ENCODE results near the gene PRKAG1. TPM values are rescaled to one million over a fixed set of nuclear protein-coding genes. Genes with fewer than 3 reads are reported as not detected.

PRKAG1 gene
- total RNA-seq, 1 experiment from 2014 or later, result 41.6 TPM

DNA sequence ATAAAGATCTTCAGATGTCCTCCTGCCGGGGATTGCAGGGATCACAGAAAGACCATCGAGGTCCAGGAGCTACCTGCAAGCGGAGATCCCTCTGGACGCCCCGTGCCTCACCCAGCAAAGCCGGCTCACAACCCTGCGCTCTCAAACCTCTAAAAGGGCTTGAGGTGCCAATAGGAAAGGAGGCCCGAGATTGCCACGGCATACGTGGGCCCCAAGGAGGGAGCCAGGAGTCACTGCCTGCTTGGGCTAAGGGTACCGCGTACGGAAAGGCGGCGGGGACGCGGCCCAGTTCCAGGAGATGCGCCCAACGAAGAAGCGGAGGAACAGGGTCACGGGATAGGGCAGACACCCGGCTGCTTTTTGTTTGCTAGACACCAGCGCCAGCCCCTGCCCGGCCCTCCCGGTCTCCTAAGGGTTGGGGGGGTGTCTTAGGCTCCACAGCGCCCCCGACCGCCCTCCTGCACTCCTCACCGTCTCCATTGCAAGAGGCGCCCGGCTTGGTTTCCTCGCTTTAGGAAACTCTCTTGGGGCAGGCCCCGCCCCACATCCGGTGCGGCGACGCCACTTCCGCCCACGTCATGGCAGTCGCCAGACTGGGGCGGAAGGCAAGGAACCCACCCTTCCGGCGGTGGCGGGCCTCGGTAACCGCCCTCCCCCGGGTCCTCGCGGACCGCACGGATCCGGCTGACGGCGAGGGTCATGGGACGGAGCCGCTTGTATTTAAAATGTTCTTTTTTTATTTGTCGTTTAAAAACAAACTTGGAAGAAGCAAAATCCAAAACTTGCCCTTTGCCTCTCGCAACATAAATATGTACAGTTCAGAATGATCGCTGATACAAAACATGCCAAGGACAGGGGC lies at the start of gene PRKAG1 (continued):
- TF ChIP-seq, protein P1, sequence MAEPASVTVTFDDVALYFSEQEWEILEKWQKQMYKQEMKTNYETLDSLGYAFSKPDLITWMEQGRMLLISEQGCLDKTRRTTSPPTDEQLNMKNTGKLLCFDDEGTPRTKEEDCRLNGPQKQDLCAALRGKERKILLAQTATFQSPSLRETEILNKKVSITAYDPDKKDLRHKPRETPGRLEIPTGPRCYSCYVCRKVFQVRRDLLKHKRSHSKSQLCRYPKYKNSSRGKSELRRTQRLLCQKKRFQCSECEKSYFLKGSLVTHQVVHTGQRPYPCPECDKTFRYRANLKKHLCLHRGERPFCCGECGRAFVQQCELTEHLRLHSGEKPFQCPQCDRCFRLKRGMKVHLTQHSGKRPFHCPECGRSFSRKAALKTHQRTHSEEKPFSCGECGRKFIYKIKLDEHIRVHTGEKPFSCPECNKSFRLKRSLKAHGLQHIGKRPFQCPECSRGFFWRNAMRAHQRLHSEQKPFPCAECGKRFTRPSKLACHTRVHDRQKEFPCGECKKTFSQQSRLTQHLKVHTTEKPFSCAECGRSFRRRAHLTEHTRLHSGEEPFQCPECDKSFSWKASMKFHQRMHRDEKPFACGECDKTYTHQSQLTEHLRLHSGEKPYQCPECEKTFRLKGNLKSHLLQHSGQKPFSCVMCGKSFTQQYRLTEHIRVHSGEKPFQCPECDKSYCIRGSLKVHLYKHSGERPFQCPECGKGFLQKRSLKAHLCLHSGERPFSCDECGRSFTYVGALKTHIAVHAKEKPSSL (CRISPR knock-in tag; conservative IDR thresholded peaks at IDR 0.05), result 0 out of 2 replicates have a peak, but pooled peaks have one; percentile 39
- TF ChIP-seq, protein P2, sequence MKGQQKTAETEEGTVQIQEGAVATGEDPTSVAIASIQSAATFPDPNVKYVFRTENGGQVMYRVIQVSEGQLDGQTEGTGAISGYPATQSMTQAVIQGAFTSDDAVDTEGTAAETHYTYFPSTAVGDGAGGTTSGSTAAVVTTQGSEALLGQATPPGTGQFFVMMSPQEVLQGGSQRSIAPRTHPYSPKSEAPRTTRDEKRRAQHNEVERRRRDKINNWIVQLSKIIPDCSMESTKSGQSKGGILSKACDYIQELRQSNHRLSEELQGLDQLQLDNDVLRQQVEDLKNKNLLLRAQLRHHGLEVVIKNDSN (CRISPR knock-in tag; IDR thresholded peaks at IDR 0.05), result peak; percentile 41; the same call in 1 of the 2 replicates
- TF ChIP-seq SOX15 (CRISPR knock-in tag; IDR thresholded peaks at IDR 0.05) (no peak), JAZF1 (CRISPR knock-in tag; IDR thresholded peaks at IDR 0.05) (no peak), OVOL2 (CRISPR knock-in tag; IDR thresholded peaks at IDR 0.05; ENCODE audit: borderline replicate concordance) (no peak), ZNF317 (CRISPR knock-in tag; IDR thresholded peaks at IDR 0.05; ENCODE audit: borderline replicate concordance, low read depth) (no peak), IRF2 (CRISPR knock-in tag; IDR thresholded peaks at IDR 0.05; ENCODE audit: borderline replicate concordance, low read depth) (no peak), TEAD1 (CRISPR knock-in tag; IDR thresholded peaks at IDR 0.05) (peak; percentile 92), ZNF263 (CRISPR knock-in tag; IDR thresholded peaks at IDR 0.05; ENCODE audit: low read depth) (no peak), ATF1 (CRISPR knock-in tag; IDR thresholded peaks at IDR 0.05) (0 out of 2 replicates have a peak, but pooled peaks have one; percentile 29), GRHL2 (CRISPR knock-in tag; IDR thresholded peaks at IDR 0.05; ENCODE audit: insufficient replicate concordance, severe bottlenecking) (no peak), CBFB (CRISPR knock-in tag; IDR thresholded peaks at IDR 0.05; ENCODE audit: low read depth) (0 out of 2 replicates have a peak, but pooled peaks have one; percentile 76), CREM (CRISPR knock-in tag; IDR thresholded peaks at IDR 0.05) (peak; percentile 92), TEAD4 (CRISPR knock-in tag; IDR thresholded peaks at IDR 0.05) (no peak), SMAD3 (CRISPR knock-in tag; IDR thresholded peaks at IDR 0.05; ENCODE audit: borderline replicate concordance) (no peak), EMX1 (CRISPR knock-in tag; IDR thresholded peaks at IDR 0.05) (0 out of 2 replicates have a peak, but pooled peaks have one; percentile 28), ZNF232 (CRISPR knock-in tag; IDR thresholded peaks at IDR 0.05) (peak; percentile 71; the same call in 1 of the 2 replicates), HMGA2 (CRISPR knock-in tag; IDR thresholded peaks at IDR 0.05) (no peak), FOXJ3 (CRISPR knock-in tag; IDR thresholded peaks at IDR 0.05; ENCODE audit: borderline replicate concordance) (no peak), RORB (CRISPR knock-in tag; IDR thresholded peaks at IDR 0.05) (no peak)
- TF ChIP-seq, protein P3, sequence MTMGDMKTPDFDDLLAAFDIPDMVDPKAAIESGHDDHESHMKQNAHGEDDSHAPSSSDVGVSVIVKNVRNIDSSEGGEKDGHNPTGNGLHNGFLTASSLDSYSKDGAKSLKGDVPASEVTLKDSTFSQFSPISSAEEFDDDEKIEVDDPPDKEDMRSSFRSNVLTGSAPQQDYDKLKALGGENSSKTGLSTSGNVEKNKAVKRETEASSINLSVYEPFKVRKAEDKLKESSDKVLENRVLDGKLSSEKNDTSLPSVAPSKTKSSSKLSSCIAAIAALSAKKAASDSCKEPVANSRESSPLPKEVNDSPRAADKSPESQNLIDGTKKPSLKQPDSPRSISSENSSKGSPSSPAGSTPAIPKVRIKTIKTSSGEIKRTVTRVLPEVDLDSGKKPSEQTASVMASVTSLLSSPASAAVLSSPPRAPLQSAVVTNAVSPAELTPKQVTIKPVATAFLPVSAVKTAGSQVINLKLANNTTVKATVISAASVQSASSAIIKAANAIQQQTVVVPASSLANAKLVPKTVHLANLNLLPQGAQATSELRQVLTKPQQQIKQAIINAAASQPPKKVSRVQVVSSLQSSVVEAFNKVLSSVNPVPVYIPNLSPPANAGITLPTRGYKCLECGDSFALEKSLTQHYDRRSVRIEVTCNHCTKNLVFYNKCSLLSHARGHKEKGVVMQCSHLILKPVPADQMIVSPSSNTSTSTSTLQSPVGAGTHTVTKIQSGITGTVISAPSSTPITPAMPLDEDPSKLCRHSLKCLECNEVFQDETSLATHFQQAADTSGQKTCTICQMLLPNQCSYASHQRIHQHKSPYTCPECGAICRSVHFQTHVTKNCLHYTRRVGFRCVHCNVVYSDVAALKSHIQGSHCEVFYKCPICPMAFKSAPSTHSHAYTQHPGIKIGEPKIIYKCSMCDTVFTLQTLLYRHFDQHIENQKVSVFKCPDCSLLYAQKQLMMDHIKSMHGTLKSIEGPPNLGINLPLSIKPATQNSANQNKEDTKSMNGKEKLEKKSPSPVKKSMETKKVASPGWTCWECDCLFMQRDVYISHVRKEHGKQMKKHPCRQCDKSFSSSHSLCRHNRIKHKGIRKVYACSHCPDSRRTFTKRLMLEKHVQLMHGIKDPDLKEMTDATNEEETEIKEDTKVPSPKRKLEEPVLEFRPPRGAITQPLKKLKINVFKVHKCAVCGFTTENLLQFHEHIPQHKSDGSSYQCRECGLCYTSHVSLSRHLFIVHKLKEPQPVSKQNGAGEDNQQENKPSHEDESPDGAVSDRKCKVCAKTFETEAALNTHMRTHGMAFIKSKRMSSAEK (CRISPR knock-in tag; IDR thresholded peaks at IDR 0.05; ENCODE audit: borderline replicate concordance), result peak; percentile 30; the same call in 1 of the 2 replicates
- TF ChIP-seq, protein P4, sequence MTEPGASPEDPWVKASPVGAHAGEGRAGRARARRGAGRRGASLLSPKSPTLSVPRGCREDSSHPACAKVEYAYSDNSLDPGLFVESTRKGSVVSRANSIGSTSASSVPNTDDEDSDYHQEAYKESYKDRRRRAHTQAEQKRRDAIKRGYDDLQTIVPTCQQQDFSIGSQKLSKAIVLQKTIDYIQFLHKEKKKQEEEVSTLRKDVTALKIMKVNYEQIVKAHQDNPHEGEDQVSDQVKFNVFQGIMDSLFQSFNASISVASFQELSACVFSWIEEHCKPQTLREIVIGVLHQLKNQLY (CRISPR knock-in tag; IDR thresholded peaks at IDR 0.05), result no peak
- TF ChIP-seq, protein P5, sequence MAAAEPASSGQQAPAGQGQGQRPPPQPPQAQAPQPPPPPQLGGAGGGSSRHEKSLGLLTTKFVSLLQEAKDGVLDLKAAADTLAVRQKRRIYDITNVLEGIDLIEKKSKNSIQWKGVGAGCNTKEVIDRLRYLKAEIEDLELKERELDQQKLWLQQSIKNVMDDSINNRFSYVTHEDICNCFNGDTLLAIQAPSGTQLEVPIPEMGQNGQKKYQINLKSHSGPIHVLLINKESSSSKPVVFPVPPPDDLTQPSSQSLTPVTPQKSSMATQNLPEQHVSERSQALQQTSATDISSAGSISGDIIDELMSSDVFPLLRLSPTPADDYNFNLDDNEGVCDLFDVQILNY (CRISPR knock-in tag; IDR thresholded peaks at IDR 0.05), result no peak; the same call in 1 of the 2 replicates
- TF ChIP-seq, protein P6, sequence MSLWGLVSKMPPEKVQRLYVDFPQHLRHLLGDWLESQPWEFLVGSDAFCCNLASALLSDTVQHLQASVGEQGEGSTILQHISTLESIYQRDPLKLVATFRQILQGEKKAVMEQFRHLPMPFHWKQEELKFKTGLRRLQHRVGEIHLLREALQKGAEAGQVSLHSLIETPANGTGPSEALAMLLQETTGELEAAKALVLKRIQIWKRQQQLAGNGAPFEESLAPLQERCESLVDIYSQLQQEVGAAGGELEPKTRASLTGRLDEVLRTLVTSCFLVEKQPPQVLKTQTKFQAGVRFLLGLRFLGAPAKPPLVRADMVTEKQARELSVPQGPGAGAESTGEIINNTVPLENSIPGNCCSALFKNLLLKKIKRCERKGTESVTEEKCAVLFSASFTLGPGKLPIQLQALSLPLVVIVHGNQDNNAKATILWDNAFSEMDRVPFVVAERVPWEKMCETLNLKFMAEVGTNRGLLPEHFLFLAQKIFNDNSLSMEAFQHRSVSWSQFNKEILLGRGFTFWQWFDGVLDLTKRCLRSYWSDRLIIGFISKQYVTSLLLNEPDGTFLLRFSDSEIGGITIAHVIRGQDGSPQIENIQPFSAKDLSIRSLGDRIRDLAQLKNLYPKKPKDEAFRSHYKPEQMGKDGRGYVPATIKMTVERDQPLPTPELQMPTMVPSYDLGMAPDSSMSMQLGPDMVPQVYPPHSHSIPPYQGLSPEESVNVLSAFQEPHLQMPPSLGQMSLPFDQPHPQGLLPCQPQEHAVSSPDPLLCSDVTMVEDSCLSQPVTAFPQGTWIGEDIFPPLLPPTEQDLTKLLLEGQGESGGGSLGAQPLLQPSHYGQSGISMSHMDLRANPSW (CRISPR knock-in tag; conservative IDR thresholded peaks at IDR 0.05; ENCODE audit: low read depth), result no peak
- TF ChIP-seq, protein P7, sequence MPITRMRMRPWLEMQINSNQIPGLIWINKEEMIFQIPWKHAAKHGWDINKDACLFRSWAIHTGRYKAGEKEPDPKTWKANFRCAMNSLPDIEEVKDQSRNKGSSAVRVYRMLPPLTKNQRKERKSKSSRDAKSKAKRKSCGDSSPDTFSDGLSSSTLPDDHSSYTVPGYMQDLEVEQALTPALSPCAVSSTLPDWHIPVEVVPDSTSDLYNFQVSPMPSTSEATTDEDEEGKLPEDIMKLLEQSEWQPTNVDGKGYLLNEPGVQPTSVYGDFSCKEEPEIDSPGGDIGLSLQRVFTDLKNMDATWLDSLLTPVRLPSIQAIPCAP (CRISPR knock-in tag; IDR thresholded peaks at IDR 0.05), result no peak
